Thoracic aorta (tissue), 2 donors: ENCODE results near the gene TRPM5. TPM values are rescaled to one million over a fixed set of nuclear protein-coding genes. Genes with fewer than 3 reads are reported as not detected.

Source experiments
- ATAC-seq: fragments of 150-250 bp; one replicate; pipeline ENCODE4 v1.8.0; 2017; ENCODE audit warnings: low read depth; ENCODE audit not compliant: insufficient number of reproducible peaks, low FRiP score
- DNase-seq: peaks from one replicate; pipeline ENCODE4 v3.0.0-alpha.2; 2020; ENCODE audit warnings: low spot score
- H3K27ac ChIP-seq, 2 donors: fragments of 200-600 bp; sonication (generic); 1 replicate in 1 of 2; 2 replicates in 1 of 2; pipeline ENCODE4 v1.5.1; 2016; ENCODE audit warnings: mild to moderate bottlenecking in 2 of 2, moderate library complexity in 2 of 2
- H3K27me3 ChIP-seq: fragments of 200-600 bp; sonication (generic); replicated peaks from 2 replicates; pipeline ENCODE4 v1.6.0; 2016; ENCODE audit warnings: mild to moderate bottlenecking; ENCODE audit not compliant: insufficient read depth
- H3K36me3 ChIP-seq: fragments of 200-600 bp; sonication (generic); one replicate; pipeline ENCODE4 v1.5.1; 2016
- H3K4me1 ChIP-seq, 2 donors: fragments of 200-600 bp; sonication (generic); 1 replicate in 1 of 2; 2 replicates in 1 of 2; pipeline versions ENCODE4 v1.5.1 to v1.6.0; 2016; ENCODE audit warnings: low read depth in 2 of 2, mild to moderate bottlenecking in 1 of 2; ENCODE audit not compliant: control insufficient read depth in 1 of 2
- H3K4me3 ChIP-seq: fragments of 200-600 bp; sonication (generic); 2 replicates; pipeline ENCODE4 v1.5.1; 2016; ENCODE audit warnings: mild to moderate bottlenecking
- H3K9me3 ChIP-seq: fragments of 200-600 bp; sonication (generic); 2 replicates; pipeline ENCODE4 v1.5.1; 2016
- CTCF ChIP-seq: fragments of 200-600 bp; sonication (generic); IDR thresholded peaks from one replicate; pipeline ENCODE4 v1.5.1; 2019; ENCODE audit warnings: antibody characterized with exemption
- total RNA-seq, 2 donors: library from RNA; depleted of rRNA; stranded (reverse); fragments of >200 nt; gene quantifications; one replicate each; pipeline versions ENCODE4 v1.1.0 to v1.2.3, GENCODE V29; 2016

The TRPM5 gene
- total RNA-seq, 2 donors from 2014 or later, result not detected

GRCh38 chr11:2395856-2396255, 48.5 kb downstream of the TRPM5 start:
- no peak for DNase-seq
- no peak overlapping the region for H3K4me3 ChIP-seq
- no peaks in the 10 kb centered on the region for H3K9me3 ChIP-seq
- peaks cover 46% of the 10 kb centered on the region for H3K36me3 ChIP-seq
- ATAC-seq, result no peak
- no peak overlapping the region for H3K27ac ChIP-seq
- TF ChIP-seq CTCF, result no peak
- no peaks in the 10 kb centered on the region for H3K27me3 ChIP-seq
- H3K4me1 ChIP-seq, result peaks cover 6 to 22% of the 10 kb centered on the region in 2 donors

- Histone ChIP-seq H3K4me1 (peaks cover 10 to 27% of the 10 kb centered on the region in 2 donors), H3K27me3 (no peaks in the 10 kb centered on the region), H3K4me3 (no peak overlapping the region), H3K27ac (no peak overlapping the region), H3K36me3 (peaks cover 49% of the 10 kb centered on the region), H3K9me3 (no peaks in the 10 kb centered on the region)
- ATAC-seq (no peak), DNase-seq (no peak)
- no peak for TF ChIP-seq CTCF
Measured at GRCh38 chr11:2395211-2395730, 49.0 kb downstream of the TRPM5 start.

GRCh38 chr11:2394818-2395105, 49.6 kb downstream of the TRPM5 start:
- peaks cover 53% of the 10 kb centered on the region for H3K36me3 ChIP-seq
- DNase-seq, result no peak
- no peak for TF ChIP-seq CTCF
- no peak overlapping the region for H3K4me3 ChIP-seq
- no peaks in the 10 kb centered on the region for H3K9me3 ChIP-seq
- H3K27me3 ChIP-seq, result no peaks in the 10 kb centered on the region
- H3K27ac ChIP-seq, result no peak overlapping the region
- ATAC-seq, result no peak
- H3K4me1 ChIP-seq, result peaks cover 15 to 32% of the 10 kb centered on the region in 2 donors

Other genes with a start within 250 kb of the TRPM5 start
- gene ASCL2, start 173.9 kb downstream of the TRPM5 start, total RNA-seq, result under 1 TPM; 0.41 to 0.78 TPM
- gene C11orf21, start 142.6 kb downstream of the TRPM5 start, total RNA-seq, result 1 to 10 TPM; 1.1 to 4.3 TPM
- gene TSPAN32, start 142.5 kb downstream of the TRPM5 start, total RNA-seq, result 1 to 10 TPM; 2.5 to 6.9 TPM
- gene CD81, start 67.2 kb downstream of the TRPM5 start, total RNA-seq, result 100 to 1,000 TPM; 498 to 842 TPM
- gene TSSC4, start 43.8 kb downstream of the TRPM5 start, total RNA-seq, result 10 to 100 TPM; 31.6 to 57.9 TPM
- gene KCNQ1, start 494 bp upstream of the TRPM5 start, total RNA-seq, result 10 to 100 TPM in 1 of 2 donors, 1 to 10 TPM in 1; 4.4 to 25.3 TPM